GM19467 (cell line): ENCODE results near the gene UCP2.

Experiments
- ATAC-seq: cut with Tn5 transposase; IDR thresholded peaks from one replicate; pipeline ENCODE4 v1.9.1; 2021; ENCODE audit warnings: mild to moderate bottlenecking, moderate library complexity; ENCODE audit not compliant: unreplicated experiment

The UCP2 gene

DNA sequence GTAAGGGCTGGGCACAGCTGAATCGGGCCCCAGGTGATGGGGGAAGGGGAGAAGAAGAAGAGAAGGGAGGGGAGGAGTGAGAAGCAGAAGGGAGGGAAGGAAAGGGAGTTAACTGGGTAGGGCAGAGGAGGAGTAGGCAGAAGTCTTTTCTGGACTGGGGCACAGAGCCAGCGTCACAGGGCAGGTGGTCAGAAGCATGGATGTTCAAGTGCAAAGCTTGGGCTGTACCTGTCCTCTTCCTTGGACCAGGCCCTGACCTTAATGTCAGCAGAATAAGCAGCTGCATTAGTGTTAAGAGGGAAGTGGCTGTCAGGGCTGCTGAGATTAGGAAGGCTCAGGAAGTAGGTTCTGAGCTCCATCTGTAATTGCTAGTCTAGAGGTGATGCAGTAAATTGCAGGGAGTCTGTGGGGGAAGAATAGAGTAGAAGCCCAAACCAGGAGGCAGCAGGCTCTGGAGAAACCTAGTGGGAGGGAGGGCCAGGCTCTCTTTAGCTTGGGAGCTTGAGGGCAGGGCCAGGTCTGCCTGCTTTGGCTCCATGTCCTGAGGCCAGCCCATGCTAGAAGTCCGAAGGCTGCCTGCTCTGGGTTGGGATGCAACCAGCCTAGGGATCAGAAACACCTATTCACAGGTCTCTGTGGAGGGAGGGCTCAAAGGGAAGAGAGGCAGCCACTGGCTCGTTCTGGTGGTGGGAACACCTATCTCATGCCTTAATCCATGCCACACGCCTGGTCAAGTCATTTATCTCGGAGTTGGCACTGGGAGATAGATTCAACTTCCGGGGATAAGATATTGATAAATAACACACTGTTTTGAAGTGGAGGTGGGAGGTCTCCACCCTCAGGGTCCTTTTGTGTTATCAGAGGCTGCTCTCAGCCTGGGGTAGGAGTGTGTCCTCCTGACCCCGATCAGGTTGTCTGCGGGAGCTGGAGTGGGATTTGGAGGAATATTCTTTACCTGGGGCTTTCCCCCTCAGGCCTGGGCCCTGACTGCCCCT, 28.0 kb upstream of the UCP2 start:
- no peak for ATAC-seq

DNA sequence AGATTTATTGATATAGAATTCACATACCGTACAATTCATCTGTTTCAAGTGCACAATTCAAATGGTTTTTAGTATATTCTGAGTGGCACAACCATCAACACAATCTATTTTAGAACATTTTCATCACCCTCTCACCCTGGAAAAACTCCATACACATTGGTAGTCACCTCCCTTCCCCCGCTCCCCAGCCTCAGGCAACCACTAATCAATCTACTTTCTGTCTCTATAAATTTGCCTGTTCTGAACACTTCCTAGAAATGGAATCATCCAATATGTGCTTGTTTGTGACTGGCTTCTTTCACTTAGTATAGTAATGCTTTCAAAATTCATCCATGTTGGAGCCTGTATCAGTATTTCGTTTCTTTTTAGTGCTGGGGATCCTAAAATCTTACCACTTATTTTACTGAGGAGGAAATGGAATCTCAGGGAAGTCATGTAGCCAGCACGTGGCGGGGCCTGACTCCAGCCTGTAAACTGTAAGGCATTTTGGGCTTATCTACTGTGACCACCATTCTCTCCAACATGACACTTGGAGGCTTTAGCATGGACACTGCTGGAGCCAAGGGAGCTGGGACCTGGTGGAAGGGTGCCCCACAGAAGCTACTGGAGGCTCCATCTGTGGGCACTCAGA, 27.1 kb upstream of the UCP2 start:
- ATAC-seq, result no peak

GRCh38 chr11:74009230-74009547, 26.5 kb upstream of the UCP2 start:
- ATAC-seq, result no peak

DNA sequence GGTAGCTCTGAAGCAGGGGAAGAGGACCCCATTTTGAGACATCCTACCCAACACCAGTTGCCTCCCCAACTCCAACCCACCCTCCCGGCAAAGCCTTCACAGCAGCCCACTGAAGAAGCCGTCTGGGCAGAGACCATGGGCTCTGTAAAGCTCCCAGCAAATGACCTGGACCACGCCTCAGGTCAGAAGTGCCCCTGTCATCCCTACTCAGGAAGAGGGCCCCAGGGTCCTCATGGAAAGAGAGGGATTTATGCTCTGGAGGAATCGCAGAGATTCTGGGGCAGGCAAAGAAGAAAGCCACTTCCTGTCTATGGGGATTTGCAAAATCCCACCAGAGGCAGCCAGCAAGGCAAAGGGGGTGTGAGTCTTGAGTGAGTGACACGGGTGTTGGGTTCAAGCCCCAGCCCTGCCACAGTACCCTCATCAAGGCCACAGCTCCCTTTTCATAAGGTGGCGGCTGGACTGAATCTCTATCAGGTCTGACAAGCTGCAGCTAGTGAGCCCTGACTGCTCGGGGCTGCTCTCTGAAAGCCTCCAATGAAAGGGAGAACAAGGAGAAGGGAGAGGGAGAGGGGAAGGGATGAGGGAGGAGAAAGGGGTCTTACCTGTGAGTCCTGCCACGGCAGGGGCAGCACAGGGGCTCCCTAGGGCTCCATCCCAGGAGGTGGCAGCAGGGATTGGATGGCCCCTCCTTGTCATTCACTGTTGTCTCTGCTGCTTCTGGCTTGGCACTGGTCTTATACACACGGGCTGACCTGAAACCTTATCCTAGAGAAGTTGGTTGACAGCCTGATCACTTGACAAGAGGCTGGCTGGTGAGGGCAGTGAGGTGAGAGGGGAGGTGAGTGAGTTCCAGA, 26.0 kb upstream of the UCP2 start, which contains the start of gene UCP3:
Gene UCP3, minus strand, starts transcription at position 713 of the 857 bp plus-strand sequence. CDS start 2,043 bp downstream, outside the sequence.
- ATAC-seq, result no peak

DNA sequence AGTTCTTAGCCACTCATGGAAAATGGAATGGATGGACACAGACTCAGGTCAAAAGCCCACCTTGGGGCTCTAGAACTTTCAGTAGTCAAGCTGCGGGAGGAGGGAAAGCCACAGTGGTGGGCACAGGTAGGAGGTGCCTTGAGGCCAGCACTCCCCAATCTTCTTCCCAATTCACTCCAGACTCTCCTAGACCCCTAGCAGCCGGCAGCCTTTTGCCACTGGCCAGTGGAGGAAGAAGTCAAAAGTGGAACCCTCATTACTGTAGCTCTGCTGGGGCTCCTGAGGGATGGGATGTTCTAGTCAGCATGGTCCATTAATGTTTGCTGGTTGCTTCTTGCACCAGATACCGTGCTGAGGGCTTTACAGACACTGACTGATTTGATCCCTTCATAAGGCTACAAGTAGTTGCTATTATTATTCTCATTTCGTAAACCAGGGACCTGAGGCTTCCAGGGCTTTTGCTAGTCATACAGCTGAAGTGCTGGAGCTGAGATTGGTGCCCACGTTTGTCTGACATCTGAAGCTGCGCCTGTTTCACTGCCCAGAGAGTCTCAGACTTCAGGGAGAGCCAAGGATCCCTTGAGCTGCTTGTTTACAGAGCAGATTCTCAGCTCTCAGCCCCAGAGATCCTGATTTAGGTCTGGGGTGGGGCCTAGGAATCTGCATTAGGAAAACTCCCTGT, 25.2 kb upstream of the UCP2 start:
- ATAC-seq, result no peak

DNA sequence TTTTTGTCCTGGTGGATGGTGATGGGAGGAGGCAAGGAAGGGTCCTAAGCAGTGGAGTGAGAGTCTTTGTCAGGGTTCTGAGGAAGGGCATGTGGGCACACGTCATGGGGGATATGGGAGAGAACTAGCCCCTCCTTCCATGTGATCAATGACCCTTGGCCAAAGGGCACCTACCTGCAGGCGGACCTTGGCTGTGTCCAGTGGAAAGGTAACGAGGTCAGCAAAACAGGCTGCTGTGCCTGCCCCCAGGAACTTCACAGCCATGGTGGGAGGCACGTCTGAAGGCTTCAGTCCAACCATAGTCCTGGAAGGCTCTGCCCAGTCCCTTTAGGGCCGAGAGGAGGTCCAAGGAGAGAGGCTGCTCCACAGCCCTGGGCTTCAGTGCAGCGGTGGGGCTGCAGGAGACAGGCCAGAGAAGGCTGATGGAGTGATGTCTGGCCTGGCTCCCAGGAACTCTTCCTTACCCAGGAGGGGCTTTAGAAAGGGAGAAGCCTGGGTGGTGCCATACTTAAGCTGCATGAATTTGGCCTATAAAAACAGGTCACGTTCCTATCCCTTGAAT, 24.2 kb upstream of the UCP2 start:
- no peak for ATAC-seq

- no peak for ATAC-seq
Observed at GRCh38 chr11:74005721-74006517, 23.3 kb upstream of the UCP2 start.

DNA sequence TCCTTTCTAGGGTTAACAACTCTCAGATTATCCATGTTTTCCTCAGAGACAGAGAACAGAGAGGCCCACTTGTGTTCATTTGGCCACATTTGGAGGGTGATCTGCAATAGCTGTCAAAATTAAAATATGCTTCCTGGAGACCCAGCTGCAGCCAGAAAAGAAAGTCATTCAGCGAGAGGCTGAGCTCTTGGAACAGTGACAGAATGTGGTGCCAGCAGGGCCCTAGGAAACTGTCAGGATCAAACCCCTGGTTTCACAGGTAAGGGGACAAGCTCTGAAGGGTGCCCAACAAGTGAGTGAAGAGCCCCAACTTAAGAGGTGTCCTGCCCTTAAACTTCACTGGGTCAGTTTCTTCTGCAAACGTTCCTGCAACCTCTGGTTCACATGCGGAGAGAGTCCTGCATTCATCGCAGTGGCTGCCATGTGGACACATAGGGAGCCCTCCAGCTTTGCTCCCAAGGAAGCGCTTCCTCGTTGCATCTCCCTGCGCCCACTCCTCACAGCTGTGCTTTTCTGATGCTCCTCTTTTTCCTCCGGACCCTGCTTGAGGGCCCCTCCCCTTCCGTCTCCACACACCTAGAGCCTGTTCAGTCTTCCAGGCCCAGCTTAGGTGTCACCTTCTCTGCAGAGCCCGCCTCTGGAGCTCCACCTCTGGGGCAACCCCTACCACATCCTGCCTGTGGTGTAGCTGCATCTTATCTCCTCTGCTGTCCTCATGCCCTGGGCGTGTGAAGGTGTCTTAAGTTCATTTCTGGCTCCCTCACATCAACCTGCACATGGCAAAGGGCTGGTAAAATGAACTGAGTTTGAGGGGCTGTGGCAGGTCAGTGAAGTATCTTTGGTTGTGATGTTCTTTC, 22.3 kb upstream of the UCP2 start:
- no peak for ATAC-seq

DNA sequence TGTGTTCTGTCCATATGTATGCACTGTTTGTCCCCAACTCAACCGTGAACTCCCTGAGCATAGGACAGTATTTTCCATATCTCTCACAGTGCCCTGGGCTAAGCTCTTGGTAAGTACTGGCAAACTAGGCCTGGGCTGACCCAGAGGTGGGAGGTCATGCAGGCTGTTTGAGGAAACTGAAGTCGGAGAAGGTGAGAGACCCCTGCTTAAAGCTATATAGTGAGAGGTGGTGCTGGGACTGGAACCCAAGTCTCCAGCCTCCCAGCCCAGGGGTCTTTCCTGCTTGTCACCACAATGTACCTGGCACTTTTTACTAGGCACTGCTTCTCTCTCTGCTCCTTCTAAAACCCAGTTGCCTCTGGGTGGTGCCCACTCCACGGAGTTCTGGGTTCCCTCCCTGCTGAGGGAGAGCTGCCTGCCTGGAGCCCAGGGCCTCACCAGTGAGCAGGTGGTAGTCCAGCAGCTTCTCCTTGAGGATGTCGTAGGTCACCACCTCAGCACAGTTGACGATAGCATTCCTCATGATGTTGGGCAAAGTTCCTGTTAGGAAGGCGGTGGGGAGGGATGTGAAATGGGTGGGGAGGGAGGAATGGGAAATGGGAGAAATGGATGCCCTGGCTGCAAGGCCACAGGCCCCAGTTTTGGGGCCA, 21.5 kb upstream of the UCP2 start:
- ATAC-seq, result no peak

- no peak for ATAC-seq
Observed at GRCh38 chr11:74002832-74003231, 20.2 kb upstream of the UCP2 start.

- ATAC-seq, result no peak
Observed at GRCh38 chr11:74001822-74002286, 19.2 kb upstream of the UCP2 start.

GRCh38 chr11:74000307-74001133, 17.9 kb upstream of the UCP2 start:
- ATAC-seq, result no peak

GRCh38 chr11:73999581-74000306, 17.1 kb upstream of the UCP2 start:
- no peak for ATAC-seq

DNA sequence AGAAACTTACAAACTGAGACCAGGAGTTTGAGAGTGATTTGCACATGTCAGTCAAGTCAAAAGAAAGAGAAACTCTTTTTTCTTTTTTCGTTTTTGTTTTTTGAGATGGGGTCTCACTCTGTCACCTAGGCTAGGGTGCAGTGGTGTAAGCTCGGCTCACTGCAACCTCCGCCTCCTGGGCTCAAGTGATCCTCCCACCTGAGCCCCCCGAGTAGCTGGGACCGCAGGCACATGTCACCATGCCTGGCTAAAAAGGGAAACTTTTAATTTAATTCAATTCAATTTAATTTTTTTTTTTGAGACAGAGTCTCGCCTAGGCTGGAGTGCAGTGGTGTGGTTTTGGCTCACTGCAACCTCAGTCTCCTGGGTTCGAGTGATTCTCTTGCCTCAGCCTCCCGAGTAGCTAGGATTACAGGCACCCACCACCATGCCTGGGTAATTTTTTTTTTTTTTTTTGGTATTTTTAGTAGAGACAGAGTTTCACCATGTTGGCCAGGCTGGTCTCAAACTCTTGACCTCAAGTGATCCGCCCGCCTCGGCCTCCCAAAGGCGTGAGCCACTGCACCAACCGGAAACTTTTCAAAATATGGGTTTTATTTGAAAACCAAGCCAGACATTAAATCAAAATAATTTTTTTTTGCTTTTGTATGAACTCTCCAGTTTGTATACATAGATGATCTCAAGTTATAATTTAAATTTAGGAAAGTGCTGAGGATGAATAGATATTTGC, 16.4 kb upstream of the UCP2 start:
- ATAC-seq, result no peak

- ATAC-seq, result no peak
Observed at GRCh38 chr11:73997120-73997770, 14.6 kb upstream of the UCP2 start.
